GM11168 (cell line): ENCODE results near the gene BPNT1.
"Not testable (repeated sequence)": the region's sequence is repeated elsewhere in the genome, so short reads cannot be mapped to it uniquely, and the experiment has no call there.

Experiments
- in situ Hi-C: fragments of 300-500 bp; cut with MboI; formaldehyde crosslinking; loops from one replicate; pipeline ENCODE4 v1.12.0; 2022; ENCODE audit warnings: low sequenced_read_pairs; ENCODE audit not compliant: unreplicated experiment

The BPNT1 gene, protein sequence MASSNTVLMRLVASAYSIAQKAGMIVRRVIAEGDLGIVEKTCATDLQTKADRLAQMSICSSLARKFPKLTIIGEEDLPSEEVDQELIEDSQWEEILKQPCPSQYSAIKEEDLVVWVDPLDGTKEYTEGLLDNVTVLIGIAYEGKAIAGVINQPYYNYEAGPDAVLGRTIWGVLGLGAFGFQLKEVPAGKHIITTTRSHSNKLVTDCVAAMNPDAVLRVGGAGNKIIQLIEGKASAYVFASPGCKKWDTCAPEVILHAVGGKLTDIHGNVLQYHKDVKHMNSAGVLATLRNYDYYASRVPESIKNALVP

DNA sequence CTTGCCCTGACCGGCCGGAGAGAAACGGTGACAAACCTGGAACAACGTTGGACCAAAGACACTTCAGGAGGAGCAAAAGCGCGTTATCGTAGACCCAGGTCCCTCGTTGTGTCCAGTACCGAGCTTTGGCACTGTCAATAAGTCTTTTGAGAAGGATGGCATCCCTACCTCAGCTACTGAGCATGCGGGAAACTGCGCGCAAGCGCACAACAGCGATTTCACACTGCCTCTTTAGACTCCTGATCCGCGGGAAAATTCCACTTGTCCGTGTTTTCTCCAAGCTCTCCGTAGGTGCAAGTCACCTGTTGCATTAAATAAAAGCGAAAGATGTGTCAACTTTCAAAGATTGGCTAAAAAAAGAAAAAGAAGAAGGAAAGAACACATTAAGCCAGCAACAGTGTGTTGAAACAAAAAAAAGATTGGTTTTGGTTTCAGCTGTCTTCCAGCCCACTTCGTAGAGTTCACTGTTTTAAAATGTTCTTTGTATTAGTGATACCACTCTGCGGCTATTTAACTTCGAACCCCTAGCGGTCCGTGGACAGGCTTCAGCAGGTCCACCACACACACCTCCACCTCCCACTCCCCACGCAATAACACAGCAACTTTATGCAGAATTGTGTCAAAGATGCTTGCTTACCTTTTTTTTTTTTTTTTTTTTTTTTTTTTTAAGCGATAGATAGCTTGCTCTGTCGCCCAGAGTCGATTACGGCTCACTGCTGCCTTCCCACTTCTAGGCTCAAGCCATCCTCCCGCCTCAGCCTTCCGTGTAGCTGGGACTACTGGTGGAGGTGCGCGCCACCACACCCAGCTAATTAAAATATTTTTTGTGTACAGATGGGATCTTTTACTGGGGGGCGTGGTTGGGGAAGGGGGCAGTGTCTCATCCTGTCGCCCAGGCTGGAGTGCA, at the start of gene BPNT1:
Gene BPNT1 (minus strand): TSS at position 139 of the 907 bp plus-strand sequence. CDS start 9,942 bp downstream, outside the sequence.
- in situ Hi-C loops = no loop called here

DNA sequence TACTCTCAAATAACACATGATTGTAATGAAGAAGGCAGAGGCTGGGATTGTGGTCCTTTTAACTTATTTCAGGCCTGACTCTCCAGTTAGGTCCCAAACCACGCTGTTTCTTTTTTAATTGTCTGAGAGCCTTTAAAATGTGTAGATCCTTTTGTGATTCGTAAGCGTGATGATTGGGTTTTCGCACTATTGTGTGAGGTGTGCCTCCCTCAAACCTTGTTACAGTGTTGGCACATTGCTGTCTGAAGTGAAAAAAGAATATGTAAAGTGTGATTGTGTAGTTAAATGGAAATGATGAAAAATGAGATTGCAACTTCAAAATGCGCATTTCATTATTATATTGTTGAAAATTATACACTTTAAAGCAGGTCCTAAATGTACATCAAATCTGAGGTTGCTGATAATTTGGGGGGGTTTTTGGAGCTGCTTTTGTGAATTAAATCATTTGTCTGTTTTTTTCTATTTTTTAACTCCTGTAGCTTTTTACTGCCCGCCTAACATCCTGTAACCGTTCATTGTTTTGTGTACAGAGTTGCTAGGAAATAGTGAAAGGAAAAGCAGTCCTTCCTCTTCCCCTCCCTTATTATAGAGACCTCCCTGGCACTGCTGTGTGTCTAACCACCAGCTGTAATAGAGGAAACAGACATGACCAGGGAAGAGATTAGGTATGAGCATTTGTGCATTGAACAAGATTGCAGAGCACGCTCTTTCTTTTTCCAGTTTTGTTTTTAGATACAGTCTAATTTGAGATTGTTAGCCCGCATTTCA, 47.6 kb upstream of the BPNT1 start:
- in situ Hi-C loops = no loop called here

DNA sequence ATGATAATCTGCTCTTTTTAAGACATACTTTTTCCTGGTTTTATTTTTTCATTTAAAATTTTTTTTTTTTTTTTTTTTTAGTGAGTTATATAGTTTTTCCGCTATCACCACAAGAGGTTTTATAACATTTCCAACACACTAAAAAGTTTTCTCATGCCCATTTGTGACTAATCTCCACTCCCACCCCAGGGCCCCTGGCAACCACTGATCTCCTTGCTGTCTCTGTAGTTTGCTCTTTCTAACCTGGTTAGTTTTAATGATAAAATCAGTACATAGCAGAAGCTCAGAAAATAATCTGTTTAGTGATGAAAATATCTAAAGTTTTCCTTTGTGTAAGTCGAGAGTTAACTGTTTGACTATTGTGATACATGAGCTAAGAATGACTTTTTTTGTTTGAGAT, 46.2 kb upstream of the BPNT1 start:
- in situ Hi-C loops = no loop called here

DNA sequence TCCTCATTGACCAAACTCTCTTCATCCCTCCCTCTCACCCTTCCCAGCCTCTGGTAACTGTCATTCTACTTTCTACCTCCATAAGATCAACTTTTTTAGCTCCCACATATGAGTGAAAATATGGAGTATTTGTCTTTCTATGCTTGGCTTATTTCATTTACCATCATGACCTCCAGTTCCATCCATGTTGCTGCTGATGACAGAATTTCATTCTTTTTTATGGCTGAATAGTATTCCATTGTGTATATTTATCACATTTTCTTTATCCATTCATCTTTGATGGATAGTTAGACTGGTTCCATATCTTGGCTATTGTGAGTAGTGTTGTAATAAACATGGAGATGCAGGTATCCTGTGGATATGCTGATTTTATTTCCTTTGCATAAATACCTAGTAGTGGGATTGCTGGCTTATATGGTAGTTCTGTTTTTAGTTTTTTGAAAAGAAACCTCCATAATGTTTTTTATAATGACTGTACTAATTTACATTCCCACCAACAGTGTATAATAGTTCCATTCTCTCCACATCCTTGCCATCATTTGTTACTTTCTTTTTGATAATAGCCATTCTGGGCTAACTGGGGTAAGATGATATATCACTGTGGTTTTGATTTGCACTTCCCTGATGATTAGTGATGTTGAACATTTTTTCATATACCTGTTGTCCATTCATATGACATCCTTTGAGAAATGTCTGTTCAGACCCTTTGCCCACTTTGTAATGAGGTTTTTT, 40.1 kb upstream of the BPNT1 start:
- in situ Hi-C loops = no loop called here

DNA sequence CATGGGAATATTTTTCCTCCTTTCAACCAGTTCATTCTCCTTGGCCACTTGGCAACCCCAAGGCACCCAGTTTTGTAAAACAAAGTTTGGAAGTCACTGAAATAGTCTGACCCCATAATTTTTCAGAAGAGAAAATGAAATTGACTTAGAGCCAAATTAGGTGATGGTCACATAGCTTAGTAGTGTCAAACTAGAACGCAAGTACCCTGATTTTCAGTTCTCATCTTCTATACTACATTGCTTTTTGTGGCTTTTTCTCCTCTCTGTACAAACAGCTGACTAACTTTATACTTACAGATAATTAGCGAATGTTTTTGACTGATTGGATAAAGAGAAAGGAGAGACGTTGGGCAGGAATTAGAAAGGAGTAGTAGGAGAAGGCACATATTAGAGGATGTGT, 37.5 kb upstream of the BPNT1 start:
- in situ Hi-C loops = no loop called here

DNA sequence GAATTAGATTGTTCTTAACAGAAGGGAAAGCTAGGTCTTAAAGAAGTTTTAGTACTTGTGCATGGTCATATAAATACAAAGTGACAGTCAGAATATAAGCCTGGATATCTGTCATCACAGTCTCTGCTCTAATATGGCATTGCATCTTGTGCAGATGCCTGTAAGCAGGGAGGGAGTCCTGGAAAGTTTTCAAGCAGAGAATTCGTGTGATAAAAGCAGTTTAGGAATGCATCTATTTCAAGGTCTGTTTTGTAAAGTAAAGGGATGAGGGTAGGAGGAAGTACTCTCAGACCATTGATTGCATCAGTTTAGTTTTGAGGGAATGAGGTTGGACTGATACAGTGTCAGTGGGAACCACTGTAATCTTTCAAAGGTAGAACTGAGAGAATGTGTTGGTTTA, 35.0 kb upstream of the BPNT1 start:
- in situ Hi-C loops = no loop called here

DNA sequence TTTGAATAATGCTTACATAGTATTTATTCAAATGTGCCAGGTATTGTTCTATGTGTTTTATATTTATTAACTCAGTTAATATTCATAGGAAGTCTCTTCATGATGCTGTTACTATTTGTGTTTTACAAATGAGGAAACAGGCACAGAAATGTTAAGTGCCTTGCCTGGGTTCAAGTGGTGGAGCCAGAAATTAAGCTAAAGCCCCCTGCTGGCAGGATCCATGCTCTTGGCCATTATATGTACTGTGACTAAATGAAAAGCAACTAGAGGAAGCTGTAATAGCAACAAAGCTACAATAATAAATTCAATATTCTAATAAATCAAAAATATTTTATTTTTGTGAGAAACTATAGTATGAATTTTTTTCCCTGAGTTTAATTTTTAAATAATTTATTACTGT, 34.3 kb upstream of the BPNT1 start:
- in situ Hi-C loops = no loop called here

DNA sequence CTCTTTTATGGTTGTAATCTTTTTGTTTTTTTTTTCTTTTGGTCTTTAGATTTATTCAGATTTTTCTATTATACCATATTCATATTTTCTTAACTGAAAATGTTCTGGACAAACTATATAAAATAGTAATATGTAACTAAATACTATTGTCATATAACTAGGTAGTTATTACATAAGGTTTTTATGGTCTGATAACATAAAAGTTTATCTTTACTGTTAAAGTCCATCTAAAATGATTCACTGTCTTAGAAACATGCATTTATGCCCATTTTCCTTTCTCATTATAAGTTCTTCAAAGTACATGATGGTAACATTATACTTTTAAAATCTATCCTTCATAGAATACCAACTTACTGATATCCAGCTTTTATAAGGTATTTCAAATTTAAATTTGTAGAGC, 33.5 kb upstream of the BPNT1 start:
- in situ Hi-C loops = no loop called here

DNA sequence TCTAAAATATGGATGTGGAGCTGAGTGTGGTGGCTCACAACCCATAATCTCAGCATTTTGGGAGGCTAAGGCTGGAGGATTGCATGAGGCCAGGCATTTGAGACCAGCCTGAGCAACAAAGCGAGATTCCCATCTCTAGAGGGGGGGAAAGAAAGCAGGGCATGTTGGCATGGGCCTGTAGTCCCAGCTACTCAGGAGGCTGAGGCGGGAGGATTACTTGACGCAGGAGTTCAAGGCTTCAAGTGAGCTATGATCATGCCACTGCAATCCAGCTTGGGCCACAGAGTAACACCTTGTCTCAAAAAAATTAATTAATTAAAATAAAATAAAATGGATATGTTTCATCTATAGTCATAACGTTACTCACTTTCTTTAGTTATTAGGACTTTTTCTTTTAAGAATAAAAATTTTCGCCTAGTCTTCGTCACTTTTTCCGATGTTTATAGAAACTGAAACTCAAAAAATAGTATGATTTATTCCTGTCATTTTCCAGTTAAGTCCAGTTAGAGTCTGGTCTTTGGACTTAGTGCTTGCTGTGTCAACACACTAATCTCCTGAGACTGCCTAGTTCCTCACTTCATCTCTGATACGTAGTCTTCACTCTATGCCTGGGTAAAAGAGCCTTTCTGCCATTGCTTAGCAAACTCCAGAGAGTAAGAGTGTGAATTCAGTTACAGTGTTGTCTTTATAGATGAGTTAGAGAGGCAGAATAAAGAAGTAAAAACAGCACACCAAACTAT, 32.4 kb upstream of the BPNT1 start:
- in situ Hi-C loops = no loop called here

DNA sequence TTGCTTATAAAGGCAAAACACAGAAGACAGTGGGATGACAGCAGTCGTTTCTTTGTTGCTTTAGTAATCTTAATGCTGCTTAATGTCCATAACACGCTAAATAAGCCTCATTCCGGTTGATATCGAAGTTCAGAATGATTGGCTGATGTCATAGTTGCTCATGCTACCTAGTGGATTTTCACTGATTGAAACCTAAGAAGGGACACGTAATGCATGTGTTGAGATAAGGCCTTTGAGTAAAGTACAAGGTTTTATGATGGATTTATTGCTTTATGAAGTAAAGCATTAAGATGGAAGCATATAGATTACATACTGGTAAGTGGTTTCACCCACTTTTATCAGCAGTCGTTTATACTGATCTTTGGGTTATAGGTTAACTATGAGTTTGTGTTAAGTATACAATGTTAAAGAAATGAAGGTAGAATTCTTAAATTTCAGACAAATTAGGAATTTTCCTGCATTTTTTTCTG, 29.5 kb upstream of the BPNT1 start:
- in situ Hi-C loops = no loop called here

DNA sequence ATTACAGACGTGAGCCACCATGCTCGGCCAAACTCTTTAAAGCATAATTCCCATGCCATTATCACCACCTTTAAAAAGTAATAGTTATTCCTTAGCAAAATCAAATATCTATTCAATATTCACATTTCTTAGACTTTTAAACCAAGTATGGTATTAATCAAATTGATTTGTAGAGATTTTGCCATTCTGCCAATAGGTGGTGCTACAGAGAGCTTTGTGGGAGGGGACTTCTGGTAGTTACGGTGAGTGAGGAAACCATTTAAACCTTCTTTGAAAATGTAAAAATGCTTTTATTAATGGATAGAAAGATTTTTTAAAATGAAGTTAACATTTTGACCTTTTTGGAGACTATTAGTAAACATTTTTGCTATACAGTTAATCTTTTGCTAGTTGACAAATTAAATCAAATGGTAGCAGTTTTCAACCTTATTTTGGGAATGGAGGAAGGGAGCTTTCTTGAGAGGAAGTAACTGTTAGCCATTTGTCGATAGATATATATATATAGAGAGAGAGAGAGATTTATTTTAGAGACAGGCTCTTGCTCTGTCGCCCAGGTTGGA, 23.6 kb upstream of the BPNT1 start:
- in situ Hi-C loops = no loop called here

DNA sequence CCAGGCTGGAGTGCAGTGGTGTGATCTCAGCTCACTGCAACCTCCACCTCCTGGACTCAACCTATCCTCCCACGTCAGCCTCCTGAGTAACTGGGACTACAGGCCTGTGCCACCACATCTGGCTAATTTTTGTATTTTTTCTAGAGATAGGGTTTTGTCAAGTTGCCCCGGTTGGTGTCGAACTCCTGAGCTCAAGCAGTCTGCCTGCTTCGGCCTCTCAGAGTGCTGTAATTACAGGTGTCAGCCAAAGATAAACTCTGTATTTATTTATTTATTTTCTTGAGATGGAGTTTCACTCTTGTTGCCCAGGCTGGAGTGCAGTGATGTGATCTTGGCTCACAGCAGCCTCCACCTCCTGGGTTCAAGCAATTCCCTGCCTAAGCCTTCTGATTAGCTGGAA, 23.0 kb upstream of the BPNT1 start:
- in situ Hi-C loops = not testable (repeated sequence)

DNA sequence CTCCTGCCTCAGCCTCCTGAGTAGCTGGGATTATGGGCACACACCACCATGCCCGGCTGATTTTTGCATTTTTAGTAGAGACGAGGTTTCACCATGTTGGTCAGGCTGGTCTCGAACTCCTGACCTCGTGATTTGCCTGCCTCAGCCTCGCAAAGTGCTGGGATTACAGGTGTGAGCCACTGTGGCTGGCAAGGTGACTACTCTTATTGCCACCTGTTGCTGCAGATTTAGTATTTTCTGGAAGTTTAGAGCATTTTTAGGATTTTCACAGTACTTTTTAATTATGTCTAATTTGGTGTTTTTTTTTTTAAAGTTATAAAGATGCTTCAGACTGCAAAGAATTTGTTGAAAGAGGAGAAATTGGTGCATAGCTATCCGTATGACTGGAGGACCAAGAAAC, 20.9 kb upstream of the BPNT1 start:
- in situ Hi-C loops = not testable (repeated sequence)

DNA sequence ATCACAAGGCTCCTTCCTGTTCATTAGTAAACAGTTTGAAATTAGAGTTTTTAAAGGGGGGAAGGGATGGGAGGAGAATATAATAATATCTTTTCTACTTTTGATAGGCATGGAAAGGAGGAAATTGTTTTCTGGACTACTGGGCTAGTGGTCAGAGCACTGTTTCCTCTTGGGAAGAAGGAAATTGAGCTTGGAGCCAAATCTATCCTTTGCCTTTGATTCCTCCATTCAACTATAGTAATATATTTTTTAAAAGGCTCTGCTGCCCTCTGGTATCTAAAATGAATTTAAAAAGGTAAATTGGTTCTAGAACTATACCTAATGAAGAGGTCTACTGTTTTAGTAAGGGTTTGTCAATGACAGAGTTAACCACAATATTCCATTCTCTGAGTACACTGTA, 10.2 kb upstream of the BPNT1 start:
- in situ Hi-C loops = no loop called here

DNA sequence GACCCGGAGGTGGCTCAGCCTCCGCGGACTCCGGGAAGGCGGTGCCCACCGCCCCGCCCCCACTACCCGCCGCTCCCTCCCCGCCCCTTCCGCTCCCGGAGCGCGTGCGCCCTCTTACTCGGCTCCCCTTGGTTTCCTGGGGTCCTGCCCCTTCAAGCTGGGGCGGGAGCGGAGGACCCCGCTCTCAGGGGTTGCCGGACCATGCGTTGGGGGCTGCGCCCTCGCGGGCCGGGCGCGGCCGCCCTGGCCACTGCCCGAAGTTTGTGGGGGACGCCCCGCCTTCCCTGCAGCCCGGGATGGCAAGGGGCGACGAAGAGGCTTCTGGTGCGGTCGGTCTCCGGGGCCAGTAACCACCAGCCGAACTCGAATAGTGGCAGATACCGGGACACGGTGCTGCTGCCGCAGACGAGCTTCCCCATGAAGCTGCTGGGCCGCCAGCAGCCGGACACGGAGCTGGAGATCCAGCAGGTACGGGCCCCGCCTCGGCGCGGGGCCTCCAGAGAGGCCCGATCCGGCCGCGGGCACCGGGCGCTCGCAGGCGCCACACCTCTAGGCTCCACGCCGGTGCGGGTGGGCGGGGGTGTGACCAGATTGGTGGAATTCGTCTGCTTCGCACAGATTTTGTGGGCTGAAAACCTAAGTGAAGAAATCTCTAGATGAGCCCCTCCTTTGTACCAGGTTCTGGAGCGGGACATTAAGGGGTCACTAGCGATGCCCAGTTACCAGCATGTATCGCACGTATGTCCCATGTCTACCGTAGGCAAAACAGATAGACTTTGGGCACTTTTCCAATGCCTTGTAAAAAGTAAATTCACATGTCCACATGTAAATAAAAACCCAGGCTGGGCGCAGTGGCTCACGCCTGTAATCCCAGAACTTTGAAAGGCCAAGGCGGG, 4.7 kb upstream of the BPNT1 start, which contains the start of gene IARS2:
Gene IARS2 (plus strand): TSS at position 117 of the 896 bp plus-strand sequence. CDS start 85 bp downstream, at position 202.
- in situ Hi-C loops = no loop called here

DNA sequence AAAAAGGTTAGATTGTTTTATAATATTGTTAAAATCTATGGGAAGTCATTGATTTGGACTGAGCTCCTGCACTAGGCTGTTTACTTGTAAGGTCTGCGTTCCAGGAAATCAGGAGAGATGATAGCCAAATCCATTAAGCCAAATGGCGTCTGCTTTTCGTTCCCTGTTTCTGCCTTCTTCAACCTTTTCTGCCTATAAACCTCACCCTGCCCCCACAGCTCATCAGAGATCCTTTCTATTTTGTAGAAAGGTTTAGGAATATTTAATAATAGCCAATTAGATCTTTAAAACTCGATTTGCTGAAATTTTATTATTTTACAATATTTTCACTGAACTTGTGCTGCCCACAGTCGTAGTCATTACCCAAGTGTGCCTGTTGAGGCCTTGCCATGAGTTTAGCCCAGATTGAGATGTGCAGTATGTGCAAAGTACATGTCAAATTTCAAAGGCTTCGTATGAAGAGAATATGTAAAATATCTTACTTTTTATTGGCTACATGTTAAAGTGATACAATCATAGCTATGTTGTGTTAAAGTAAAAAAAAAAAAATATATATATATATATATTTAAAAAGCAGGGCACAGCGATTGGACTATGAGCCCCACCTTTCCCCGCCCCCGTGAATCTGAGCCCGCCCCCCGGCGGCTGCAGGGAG, 3.9 kb upstream of the BPNT1 start:
- in situ Hi-C loops = no loop called here

DNA sequence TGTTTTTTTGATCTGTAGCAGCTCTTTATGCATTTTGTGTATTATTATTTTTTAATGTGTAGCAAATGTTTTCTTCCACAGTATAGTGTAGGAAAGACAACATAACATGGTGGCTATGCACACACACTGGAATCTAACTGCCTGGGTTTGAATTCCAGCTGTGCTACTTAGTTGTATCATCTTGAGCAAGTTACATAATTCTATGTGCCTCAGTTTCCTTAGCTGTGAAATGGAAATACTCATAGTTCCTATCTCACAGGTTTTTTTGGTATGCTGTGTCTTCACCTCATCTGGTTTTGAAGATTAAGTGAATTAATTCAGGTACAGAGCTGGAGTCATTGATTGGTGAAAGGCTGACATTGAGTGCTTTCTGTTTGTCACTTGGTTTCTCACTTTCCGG, 3.1 kb upstream of the BPNT1 start:
- in situ Hi-C loops = no loop called here
